Mesenchymal stem cell (in vitro differentiated cells and primary cell): ENCODE results near the gene PROM2.

Experiments used
- DNase-seq: peaks from one replicate; pipeline ENCODE4 v3.0.0-alpha.2; 2013
- H2AFZ ChIP-seq: one replicate; pipeline ENCODE4 v1.6.1; 2013; ENCODE audit warnings: low read depth, mild to moderate bottlenecking, control low read depth, inconsistent platforms, low read length, moderate library complexity
- H2AK5ac ChIP-seq: 2 replicates; pipeline ENCODE4 v1.6.1; 2013; ENCODE audit warnings: low read length, moderate library complexity, mild to moderate bottlenecking, inconsistent platforms; ENCODE audit not compliant: severe bottlenecking
- H2BK120ac ChIP-seq: one replicate; pipeline ENCODE4 v1.6.1; 2013; ENCODE audit warnings: low read depth, mild to moderate bottlenecking, inconsistent platforms, low read length, moderate library complexity
- H2BK12ac ChIP-seq, 2 experiments: one replicate each; pipeline ENCODE4 v1.6.1; 2013; ENCODE audit warnings: inconsistent platforms in 2 of 2, low read length in 2 of 2, mild to moderate bottlenecking in 2 of 2, moderate library complexity in 2 of 2, control low read depth in 1 of 2
- H2BK15ac ChIP-seq: one replicate; pipeline ENCODE4 v1.6.1; 2013; ENCODE audit warnings: mild to moderate bottlenecking, low read depth, inconsistent platforms; ENCODE audit not compliant: poor library complexity, severe bottlenecking
- H2BK5ac ChIP-seq: 2 replicates; pipeline ENCODE4 v1.6.1; 2013; ENCODE audit warnings: low read depth, mild to moderate bottlenecking, low read length, control low read depth, inconsistent platforms; ENCODE audit not compliant: poor library complexity, severe bottlenecking
- H3K14ac ChIP-seq, 2 experiments: one replicate each; pipeline ENCODE4 v1.6.1; 2013; ENCODE audit warnings: inconsistent platforms in 2 of 2, low read length in 2 of 2, control low read depth in 1 of 2, mild to moderate bottlenecking in 1 of 2, moderate library complexity in 1 of 2
- H3K18ac ChIP-seq, 2 experiments: one replicate each; pipeline ENCODE4 v1.6.1; 2013; ENCODE audit warnings: inconsistent platforms in 2 of 2, low read length in 2 of 2, control low read depth in 1 of 2, low read depth in 1 of 2, mild to moderate bottlenecking in 1 of 2
- H3K23ac ChIP-seq, 2 experiments: one replicate each; pipeline ENCODE4 v1.6.1; 2013; ENCODE audit warnings: inconsistent platforms in 2 of 2, low read length in 2 of 2, mild to moderate bottlenecking in 2 of 2, moderate library complexity in 2 of 2, control low read depth in 1 of 2
- H3K27ac ChIP-seq: 2 replicates; pipeline ENCODE4 v1.5.1; 2013; ENCODE audit warnings: mild to moderate bottlenecking, moderate library complexity, low read length, control low read depth, inconsistent platforms; ENCODE audit not compliant: poor library complexity, severe bottlenecking
- H3K27me3 ChIP-seq, 2 experiments: 2 replicates each; pipeline versions ENCODE4 v1.6.1 to v1.7.0; 2013; ENCODE audit warnings: low read length in 2 of 2, mild to moderate bottlenecking in 2 of 2, moderate library complexity in 2 of 2, control low read depth in 1 of 2, inconsistent platforms in 1 of 2; ENCODE audit not compliant: control insufficient read depth in 1 of 2, insufficient read depth in 1 of 2
- H3K36me3 ChIP-seq, 2 experiments: 2 replicates each; pipeline versions ENCODE4 v1.6.1 to v1.7.0; 2013; ENCODE audit warnings: low read length in 2 of 2, control low read depth in 1 of 2, inconsistent platforms in 1 of 2, low read depth in 1 of 2, mild to moderate bottlenecking in 1 of 2; ENCODE audit not compliant: insufficient read depth in 2 of 2, control insufficient read depth in 1 of 2
- H3K4ac ChIP-seq, 2 experiments: one replicate each; pipeline ENCODE4 v1.6.1; 2013; ENCODE audit warnings: inconsistent platforms in 2 of 2, low read length in 2 of 2, mild to moderate bottlenecking in 2 of 2, moderate library complexity in 2 of 2, control low read depth in 1 of 2, low read depth in 1 of 2
- H3K4me1 ChIP-seq: 2 replicates; pipeline ENCODE4 v1.6.1; 2013; ENCODE audit warnings: low read depth, low read length, control low read depth; ENCODE audit not compliant: control insufficient read depth, insufficient read depth
- H3K4me2 ChIP-seq: 2 replicates; pipeline ENCODE4 v1.6.1; 2013; ENCODE audit warnings: low read length, mild to moderate bottlenecking, inconsistent platforms; ENCODE audit not compliant: poor library complexity, severe bottlenecking
- H3K4me3 ChIP-seq, 2 experiments: 2 replicates each; pipeline versions ENCODE4 v1.5.1 to v1.7.0; 2013; ENCODE audit warnings: low read length in 2 of 2, mild to moderate bottlenecking in 2 of 2, control low read depth in 1 of 2, low read depth in 1 of 2; ENCODE audit not compliant: insufficient read depth in 1 of 2
- H3K79me1 ChIP-seq: replicated peaks from 2 replicates; pipeline ENCODE4 v1.6.1; 2013; ENCODE audit warnings: mild to moderate bottlenecking, control low read depth, low read length, inconsistent platforms; ENCODE audit not compliant: poor library complexity, severe bottlenecking
- H3K9ac ChIP-seq: 2 replicates; pipeline ENCODE4 v1.7.0; 2013; ENCODE audit warnings: mild to moderate bottlenecking, low read length, moderate library complexity
- H3K9me3 ChIP-seq: 2 replicates; pipeline ENCODE4 v1.7.0; 2013; ENCODE audit warnings: mild to moderate bottlenecking, low read length; ENCODE audit not compliant: control insufficient read depth
- H4K8ac ChIP-seq: one replicate; pipeline ENCODE4 v1.6.1; 2013; ENCODE audit warnings: inconsistent platforms, mild to moderate bottlenecking, low read length, moderate library complexity
- H4K91ac ChIP-seq: one replicate; pipeline ENCODE4 v1.6.1; 2013; ENCODE audit warnings: mild to moderate bottlenecking, low read length, inconsistent platforms
- WGBS: methylation state at CpG from one replicate; pipeline ENCODE4 v1.1.7; 2013; ENCODE audit warnings: mixed read lengths; 5-methylcytosine and 5-hydroxymethylcytosine counted together

PROM2 gene

DNA sequence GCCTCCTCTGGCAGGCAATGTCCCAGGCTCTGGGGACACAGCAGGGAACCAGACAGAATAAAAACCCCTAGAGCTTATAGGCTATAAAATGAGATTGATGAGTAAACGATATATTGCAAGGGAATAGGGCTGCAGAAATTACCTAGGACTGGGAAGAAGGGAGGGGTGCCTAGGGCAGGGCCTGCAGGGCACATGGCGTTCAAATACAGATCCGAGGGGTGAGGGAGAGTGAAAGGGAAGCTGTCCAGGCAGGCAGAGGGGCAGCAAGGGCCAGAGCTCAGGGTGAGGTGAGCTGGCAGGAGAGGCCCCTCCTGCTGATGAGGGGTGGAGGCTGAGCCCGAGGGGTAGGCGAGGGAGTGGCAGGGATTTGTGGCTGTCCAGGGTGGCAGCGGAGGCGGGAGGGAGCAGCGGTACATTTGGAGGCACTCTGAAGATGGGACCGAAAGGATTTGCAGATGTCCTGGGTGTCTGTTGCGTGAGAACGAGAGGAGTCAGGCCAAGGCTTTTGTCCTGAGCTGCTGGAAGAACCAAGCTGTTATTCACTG is 56.6 kb downstream of the PROM2 start:
- Histone ChIP-seq H3K14ac (no peak overlapping the region), H3K4me2 (no peak overlapping the region), H2BK5ac (no peak overlapping the region), H4K8ac (no peak overlapping the region), H3K9me3 (no peaks in the 10 kb centered on the region), H3K27ac (peak overlapping the region; percentile 1), H2BK15ac (no peak overlapping the region), H3K36me3 (no peaks in the 10 kb centered on the region), H3K23ac (no peak overlapping the region), H2BK120ac (no peak overlapping the region), H3K4me3 (no peak overlapping the region), H3K9ac (no peak overlapping the region), H2BK12ac (no peak overlapping the region), H3K18ac (no peak overlapping the region), H3K4ac (no peak overlapping the region), H4K91ac (no peak overlapping the region), H3K4me1 (peaks cover 50% of the 10 kb centered on the region), H2AK5ac (peak overlapping the region; percentile 65), H3K27me3 (peaks cover 0 to 22% of the 10 kb centered on the region in 2 experiments), H3K79me1 (no peaks in the 10 kb centered on the region), H2AFZ (no peak overlapping the region)
- 85% methylated on average over 11 of the region's 11 CpGs for WGBS
- no peak for DNase-seq

DNA sequence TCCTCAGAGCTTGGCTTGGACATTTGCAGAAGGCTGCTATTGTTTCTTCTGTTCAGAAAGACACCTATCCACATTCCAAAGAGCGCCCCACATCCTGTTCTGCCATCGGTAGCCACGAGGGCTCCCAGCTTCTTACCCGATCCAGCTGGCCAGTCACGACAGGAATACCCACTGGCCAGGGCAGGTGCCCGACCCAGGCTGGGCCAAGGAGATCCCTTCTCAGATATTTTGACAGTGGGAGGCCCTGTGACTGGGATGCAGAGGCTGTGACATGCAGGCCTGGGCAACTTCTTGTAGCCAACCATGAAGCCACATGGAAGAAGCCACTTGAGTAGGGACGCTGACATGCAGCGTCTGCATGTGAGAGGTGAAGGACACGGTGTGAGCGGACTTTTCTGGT is 57.4 kb downstream of the PROM2 start:
- Histone ChIP-seq H2BK12ac (no peak overlapping the region), H4K8ac (no peak overlapping the region), H3K27me3 (peaks cover 0 to 29% of the 10 kb centered on the region in 2 experiments), H3K79me1 (no peaks in the 10 kb centered on the region), H3K4me1 (peaks cover 50% of the 10 kb centered on the region), H3K4me2 (no peak overlapping the region), H2BK5ac (no peak overlapping the region), H2BK15ac (no peak overlapping the region), H3K27ac (no peak overlapping the region), H2AK5ac (peak overlapping the region; percentile 29), H3K4me3 (no peak overlapping the region), H3K9me3 (no peaks in the 10 kb centered on the region), H2AFZ (no peak overlapping the region), H3K23ac (no peak overlapping the region), H3K9ac (no peak overlapping the region), H3K36me3 (no peaks in the 10 kb centered on the region), H2BK120ac (no peak overlapping the region), H4K91ac (no peak overlapping the region), H3K14ac (no peak overlapping the region), H3K4ac (no peak overlapping the region), H3K18ac (no peak overlapping the region)
- no peak for DNase-seq
- 85% methylated on average over 10 of the region's 10 CpGs for WGBS

DNA sequence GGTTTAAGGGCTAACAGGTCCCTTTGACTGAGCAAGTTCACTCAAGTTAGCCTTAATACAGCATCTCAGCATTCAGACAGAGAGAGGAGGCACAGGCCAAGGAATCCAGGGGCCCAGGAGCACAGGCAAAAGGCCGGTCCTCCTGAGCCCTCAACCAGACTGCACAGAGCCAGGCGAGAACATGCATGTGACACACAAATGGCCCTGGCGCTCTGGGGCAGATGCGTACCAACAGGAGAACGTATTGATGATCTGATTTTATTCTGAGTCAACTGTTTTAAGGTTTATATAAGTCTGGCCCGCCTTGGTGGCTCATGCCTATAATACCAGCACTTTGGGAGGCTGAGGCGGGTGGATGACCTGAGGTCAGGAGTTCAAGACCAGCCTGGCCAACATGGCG is 57.8 kb downstream of the PROM2 start:
- Histone ChIP-seq H3K79me1 (no peaks in the 10 kb centered on the region), H3K27me3 (peaks cover 0 to 30% of the 10 kb centered on the region in 2 experiments), H2BK12ac (no peak overlapping the region), H3K14ac (no peak overlapping the region), H3K4me2 (no peak overlapping the region), H2AK5ac (peak overlapping the region; percentile 21), H4K8ac (no peak overlapping the region), H3K4me1 (peaks cover 50% of the 10 kb centered on the region), H2BK5ac (no peak overlapping the region), H2BK15ac (no peak overlapping the region), H3K4ac (no peak overlapping the region), H3K27ac (no peak overlapping the region), H3K9me3 (no peaks in the 10 kb centered on the region), H3K18ac (no peak overlapping the region), H2BK120ac (no peak overlapping the region), H3K4me3 (no peak overlapping the region), H3K9ac (no peak overlapping the region), H3K36me3 (no peaks in the 10 kb centered on the region), H2AFZ (no peak overlapping the region), H4K91ac (no peak overlapping the region), H3K23ac (no peak overlapping the region)
- 88% methylated on average over 8 of the region's 8 CpGs for WGBS
- no peak for DNase-seq

DNA sequence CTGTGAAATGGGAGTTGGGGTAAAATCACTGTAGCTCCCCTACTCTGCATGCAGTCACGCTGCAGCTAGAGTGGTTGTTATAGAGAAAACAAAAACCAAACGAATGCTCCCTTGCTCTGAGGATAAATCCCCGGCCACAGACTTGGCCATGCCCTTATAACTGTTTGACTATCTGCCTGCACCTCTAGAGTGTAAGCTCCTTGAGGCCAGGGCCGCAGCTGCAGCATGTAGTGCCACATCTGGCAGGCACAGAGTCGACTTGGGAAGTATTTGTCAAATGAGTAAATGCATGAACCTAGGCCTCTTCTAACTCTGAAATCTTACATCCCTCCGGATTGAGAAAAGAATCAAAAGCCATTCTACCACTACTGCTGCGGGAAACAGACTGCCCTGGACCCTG is 58.8 kb downstream of the PROM2 start:
- Histone ChIP-seq H2BK12ac (no peak overlapping the region), H3K9me3 (no peaks in the 10 kb centered on the region), H4K8ac (no peak overlapping the region), H4K91ac (no peak overlapping the region), H3K18ac (no peak overlapping the region), H3K27me3 (peaks cover 0 to 30% of the 10 kb centered on the region in 2 experiments), H2BK15ac (no peak overlapping the region), H2AK5ac (peak overlapping the region; percentile 7), H3K14ac (no peak overlapping the region), H3K27ac (peak overlapping the region; percentile 56), H2BK5ac (no peak overlapping the region), H3K23ac (no peak overlapping the region), H3K4me3 (no peak overlapping the region), H3K4me1 (peaks cover 41% of the 10 kb centered on the region), H3K4ac (no peak overlapping the region), H2BK120ac (no peak overlapping the region), H3K79me1 (no peaks in the 10 kb centered on the region), H3K9ac (no peak overlapping the region), H2AFZ (no peak overlapping the region), H3K4me2 (no peak overlapping the region), H3K36me3 (no peaks in the 10 kb centered on the region)
- DNase-seq, result no peak
- 60% methylated on average over 6 of the region's 7 CpGs for WGBS
